SH-SY5Y (cell line): ENCODE measurements around the gene ADRM1.

Experiments
- GATA2 ChIP-seq: IDR thresholded peaks from 2 replicates; pipeline ENCODE4 v1.6.1; 2011; ENCODE audit warnings: mild to moderate bottlenecking, low read depth, low read length
- GATA3 ChIP-seq: IDR thresholded peaks from 2 replicates; pipeline ENCODE4 v1.6.1; 2011; ENCODE audit warnings: low read depth, mild to moderate bottlenecking, low read length, moderate library complexity

GRCh38 chr20:62298577-62299249 is 4.1 kb upstream of the ADRM1 start:
- TF ChIP-seq GATA2 (no peak), GATA3 (no peak)
